Mesothelial cell of epicardium (in vitro differentiated cells): ENCODE measurements around the gene CAPZA2. TPM values are rescaled to one million over a fixed set of nuclear protein-coding genes. Genes with fewer than 3 reads are reported as not detected.
A peak's percentile ranks its signal among the peaks of the same experiment; 100 is the strongest.

Source experiments
- DNase-seq, 2 experiments: peaks; one replicate each; pipeline ENCODE4 v3.0.0; 2021; ENCODE audit warnings: low spot score in 2 of 2; ENCODE audit not compliant: unreplicated experiment in 2 of 2
- H3K27ac Mint-ChIP-seq: 2 replicates; pipeline ENCODE4 v1.8.0; 2021; ENCODE audit warnings: mixed read lengths
- H3K27me3 Mint-ChIP-seq: 2 replicates; pipeline ENCODE4 v1.8.0; 2021; ENCODE audit warnings: low read depth, mixed read lengths
- H3K36me3 Mint-ChIP-seq: 2 replicates; pipeline ENCODE4 v1.8.0; 2021; ENCODE audit warnings: mixed read lengths
- H3K4me1 Mint-ChIP-seq: 2 replicates; pipeline ENCODE4 v1.8.0; 2021; ENCODE audit warnings: mixed read lengths
- H3K4me3 Mint-ChIP-seq: 2 replicates; pipeline ENCODE4 v1.8.0; 2021; ENCODE audit warnings: mild to moderate bottlenecking, moderate library complexity, mixed read lengths
- H3K9me3 Mint-ChIP-seq: 2 replicates; pipeline ENCODE4 v1.8.0; 2021; ENCODE audit warnings: mixed read lengths
- CTCF ChIP-seq: fragments of 200-600 bp; sonication (generic); IDR thresholded peaks from one replicate; pipeline ENCODE4 v1.5.0; 2021; ENCODE audit warnings: antibody characterized with exemption; ENCODE audit not compliant: unreplicated experiment
- total RNA-seq: library from RNA; stranded (reverse); gene quantifications from 3 replicates; pipeline ENCODE4 v1.2.1, GENCODE V29; 2021

The CAPZA2 gene
- total RNA-seq, 1 donor from 2014 or later = 109 TPM

- Mint-ChIP-seq H3K4me1 (peaks cover 5% of the 10 kb centered on the region), H3K27ac (no peak overlapping the region), H3K36me3 (no peaks in the 10 kb centered on the region), H3K9me3 (no peaks in the 10 kb centered on the region), H3K27me3 (peaks cover 6% of the 10 kb centered on the region), H3K4me3 (no peak overlapping the region)
- TF ChIP-seq CTCF = no peak
- no peak for DNase-seq
Measured at GRCh38 chr7:116842371-116842770, 20.0 kb upstream of the CAPZA2 start.

GRCh38 chr7:116843378-116843777 is 19.0 kb upstream of the CAPZA2 start:
- no peak for TF ChIP-seq CTCF
- Mint-ChIP-seq H3K4me3 (no peak overlapping the region), H3K27me3 (peaks cover 6% of the 10 kb centered on the region), H3K4me1 (peaks cover 5% of the 10 kb centered on the region), H3K9me3 (no peaks in the 10 kb centered on the region), H3K36me3 (no peaks in the 10 kb centered on the region), H3K27ac (peak overlapping the region; percentile 26)
- no peak for DNase-seq

- H3K27ac Mint-ChIP-seq = no peak overlapping the region
- no peak overlapping the region for H3K4me3 Mint-ChIP-seq
- no peaks in the 10 kb centered on the region for H3K36me3 Mint-ChIP-seq
- H3K9me3 Mint-ChIP-seq = no peaks in the 10 kb centered on the region
- no peaks in the 10 kb centered on the region for H3K4me1 Mint-ChIP-seq
- TF ChIP-seq CTCF = no peak
- H3K27me3 Mint-ChIP-seq = peaks cover 2% of the 10 kb centered on the region
- no peak for DNase-seq
Measured at GRCh38 chr7:116851175-116851574, 11.2 kb upstream of the CAPZA2 start.

GRCh38 chr7:116851671-116852070 is 10.7 kb upstream of the CAPZA2 start:
- H3K27me3 Mint-ChIP-seq = peaks cover 2% of the 10 kb centered on the region
- no peak overlapping the region for H3K27ac Mint-ChIP-seq
- H3K9me3 Mint-ChIP-seq = no peaks in the 10 kb centered on the region
- DNase-seq = no peak
- no peak overlapping the region for H3K4me3 Mint-ChIP-seq
- H3K4me1 Mint-ChIP-seq = no peaks in the 10 kb centered on the region
- no peak for TF ChIP-seq CTCF
- H3K36me3 Mint-ChIP-seq = no peaks in the 10 kb centered on the region

- H3K27ac Mint-ChIP-seq = no peak overlapping the region
- no peak for TF ChIP-seq CTCF
- no peaks in the 10 kb centered on the region for H3K4me1 Mint-ChIP-seq
- H3K27me3 Mint-ChIP-seq = peaks cover 4% of the 10 kb centered on the region
- DNase-seq = no peak
- no peak overlapping the region for H3K4me3 Mint-ChIP-seq
- no peaks in the 10 kb centered on the region for H3K9me3 Mint-ChIP-seq
- no peaks in the 10 kb centered on the region for H3K36me3 Mint-ChIP-seq
Measured at GRCh38 chr7:116854132-116854531, 8.3 kb upstream of the CAPZA2 start.

GRCh38 chr7:116857052-116857451 is 5.3 kb upstream of the CAPZA2 start:
- Mint-ChIP-seq H3K27me3 (peaks cover 2% of the 10 kb centered on the region), H3K36me3 (no peaks in the 10 kb centered on the region), H3K9me3 (no peaks in the 10 kb centered on the region)

More at GRCh38 chr7:116857052-116857451, 5.3 kb upstream of the CAPZA2 start:
- H3K27ac Mint-ChIP-seq = no peak overlapping the region
- TF ChIP-seq CTCF = no peak
- no peak for DNase-seq
- H3K4me3 Mint-ChIP-seq = no peak overlapping the region
- H3K4me1 Mint-ChIP-seq = peaks cover 3% of the 10 kb centered on the region
